Skeletal muscle tissue (tissue), 4 donors: Measurements from ENCODE around the gene FTO. TPM values are rescaled to one million over a fixed set of nuclear protein-coding genes. Genes with fewer than 3 reads are reported as not detected.

Experiments used
- H3K27ac ChIP-seq: one replicate; pipeline ENCODE4 v1.7.0; 2013; ENCODE audit warnings: mild to moderate bottlenecking, low read depth, low read length, inconsistent platforms
- H3K27me3 ChIP-seq, 3 donors: one replicate each; pipeline ENCODE4 v1.7.0; 2013; ENCODE audit warnings: low read length in 3 of 3; ENCODE audit not compliant: control insufficient read depth in 3 of 3, insufficient read depth in 3 of 3
- H3K36me3 ChIP-seq, 3 donors: one replicate each; pipeline ENCODE4 v1.7.0; 2013; ENCODE audit warnings: low read length in 3 of 3; ENCODE audit not compliant: control insufficient read depth in 3 of 3, insufficient read depth in 3 of 3
- H3K4me1 ChIP-seq, 3 donors: one replicate each; pipeline ENCODE4 v1.7.0; 2013; ENCODE audit warnings: low read length in 3 of 3, mild to moderate bottlenecking in 3 of 3; ENCODE audit not compliant: control insufficient read depth in 3 of 3, insufficient read depth in 3 of 3
- H3K4me3 ChIP-seq, 3 donors: one replicate each; pipeline ENCODE4 v1.7.0; 2013; ENCODE audit warnings: low read length in 3 of 3
- H3K9ac ChIP-seq, 3 donors: one replicate each; pipeline ENCODE4 v1.7.0; 2013; ENCODE audit warnings: low read length in 3 of 3, mild to moderate bottlenecking in 3 of 3, moderate library complexity in 2 of 3, low read depth in 1 of 3
- H3K9me3 ChIP-seq, 3 donors: one replicate each; pipeline ENCODE4 v1.7.0; 2013; ENCODE audit warnings: low read length in 3 of 3; ENCODE audit not compliant: control insufficient read depth in 3 of 3
- total RNA-seq: library from RNA; depleted of rRNA; stranded (reverse); fragments of >200 nt; gene quantifications from one replicate; pipeline ENCODE4 v1.2.3, GENCODE V29; 2014
- donor health status: Osteomylitis.

Gene FTO
- total RNA-seq, 1 donor from 2014 or later: 37.1 TPM

GRCh38 chr16:53912155-53912554, 208.2 kb downstream of the FTO start:
- H3K4me3 ChIP-seq: no peak overlapping the region
- H3K9me3 ChIP-seq: no peaks in the 10 kb centered on the region
- no peak overlapping the region for H3K9ac ChIP-seq
- H3K4me1 ChIP-seq: peaks cover 5 to 19% (median 5%) of the 10 kb centered on the region in 3 donors
- H3K36me3 ChIP-seq: no peaks in the 10 kb centered on the region
- H3K27me3 ChIP-seq: no peaks in the 10 kb centered on the region
- no peak overlapping the region for H3K27ac ChIP-seq

- peaks cover 5 to 19% (median 5%) of the 10 kb centered on the region in 3 donors for H3K4me1 ChIP-seq
- no peaks in the 10 kb centered on the region for H3K36me3 ChIP-seq
- H3K27me3 ChIP-seq: no peaks in the 10 kb centered on the region
- peak overlapping the region; percentile 13 for H3K27ac ChIP-seq
- H3K9me3 ChIP-seq: no peaks in the 10 kb centered on the region
- H3K9ac ChIP-seq: no peak overlapping the region
- H3K4me3 ChIP-seq: no peak overlapping the region
Observed at GRCh38 chr16:53913099-53913870, 209.3 kb downstream of the FTO start.

GRCh38 chr16:53913920-53914319, 210.0 kb downstream of the FTO start:
- no peaks in the 10 kb centered on the region for H3K27me3 ChIP-seq
- no peak overlapping the region for H3K4me3 ChIP-seq
- H3K9me3 ChIP-seq: no peaks in the 10 kb centered on the region
- H3K27ac ChIP-seq: no peak overlapping the region
- no peak overlapping the region for H3K9ac ChIP-seq
- no peaks in the 10 kb centered on the region for H3K36me3 ChIP-seq
- peaks cover 5 to 13% (median 5%) of the 10 kb centered on the region in 3 donors for H3K4me1 ChIP-seq

GRCh38 chr16:53914736-53915135, 210.8 kb downstream of the FTO start:
- Histone ChIP-seq H3K27ac (no peak overlapping the region), H3K9me3 (no peaks in the 10 kb centered on the region), H3K9ac (no peak overlapping the region), H3K27me3 (no peaks in the 10 kb centered on the region), H3K36me3 (no peaks in the 10 kb centered on the region), H3K4me1 (peaks cover 5 to 10% (median 5%) of the 10 kb centered on the region in 3 donors), H3K4me3 (no peak overlapping the region)

GRCh38 chr16:53915452-53916160, 211.7 kb downstream of the FTO start:
- Histone ChIP-seq H3K4me1 (peaks cover 5 to 9% (median 5%) of the 10 kb centered on the region in 3 donors), H3K27ac (no peak overlapping the region), H3K9me3 (no peaks in the 10 kb centered on the region), H3K36me3 (no peaks in the 10 kb centered on the region), H3K4me3 (no peak overlapping the region), H3K9ac (no peak overlapping the region), H3K27me3 (no peaks in the 10 kb centered on the region)

GRCh38 chr16:53920988-53921387, 217.0 kb downstream of the FTO start:
- no peaks in the 10 kb centered on the region for H3K4me1 ChIP-seq
- H3K9me3 ChIP-seq: no peaks in the 10 kb centered on the region
- no peaks in the 10 kb centered on the region for H3K27me3 ChIP-seq
- H3K36me3 ChIP-seq: no peaks in the 10 kb centered on the region
- H3K27ac ChIP-seq: no peak overlapping the region
- no peak overlapping the region for H3K4me3 ChIP-seq
- H3K9ac ChIP-seq: no peak overlapping the region

- no peaks in the 10 kb centered on the region for H3K9me3 ChIP-seq
- no peaks in the 10 kb centered on the region for H3K36me3 ChIP-seq
- H3K4me1 ChIP-seq: no peaks in the 10 kb centered on the region
- no peak overlapping the region for H3K27ac ChIP-seq
- H3K9ac ChIP-seq: no peak overlapping the region
- no peak overlapping the region for H3K4me3 ChIP-seq
- no peaks in the 10 kb centered on the region for H3K27me3 ChIP-seq
Observed at GRCh38 chr16:53922067-53922806, 218.3 kb downstream of the FTO start.

- Histone ChIP-seq H3K27ac (no peak overlapping the region), H3K9me3 (no peaks in the 10 kb centered on the region)
Observed at GRCh38 chr16:53922807-53923571, 219.0 kb downstream of the FTO start.

GRCh38 chr16:53924331-53925106, 220.6 kb downstream of the FTO start:
- Histone ChIP-seq H3K9ac (no peak overlapping the region), H3K4me3 (no peak overlapping the region), H3K9me3 (no peaks in the 10 kb centered on the region), H3K4me1 (no peaks in the 10 kb centered on the region), H3K27me3 (no peaks in the 10 kb centered on the region), H3K27ac (no peak overlapping the region), H3K36me3 (no peaks in the 10 kb centered on the region)

More at GRCh38 chr16:53922807-53923571, 219.0 kb downstream of the FTO start:
- Histone ChIP-seq H3K4me3 (no peak overlapping the region), H3K9ac (no peak overlapping the region), H3K36me3 (no peaks in the 10 kb centered on the region), H3K4me1 (no peaks in the 10 kb centered on the region), H3K27me3 (no peaks in the 10 kb centered on the region)
